Endodermal cell (in vitro differentiated cells): ENCODE data around the gene FABP2. TPM values are rescaled to one million over a fixed set of nuclear protein-coding genes. Genes with fewer than 3 reads are reported as not detected.
"Not testable (repeated sequence)": the region's sequence is repeated elsewhere in the genome, so short reads cannot be mapped to it uniquely, and the experiment has no call there.

ENCODE experiments used
- DNase-seq: peaks from one replicate; pipeline ENCODE4 v3.0.0-alpha.2; 2017
- H3K27ac ChIP-seq: 2 replicates; pipeline ENCODE4 v1.5.1; 2013; ENCODE audit warnings: mild to moderate bottlenecking, low read depth, low read length, moderate library complexity
- H3K27me3 ChIP-seq: 2 replicates; pipeline ENCODE4 v1.6.1; 2013; ENCODE audit warnings: mild to moderate bottlenecking, low read length, moderate library complexity; ENCODE audit not compliant: insufficient read depth, control insufficient read depth, poor library complexity, severe bottlenecking
- H3K36me3 ChIP-seq: 2 replicates; pipeline ENCODE4 v1.7.0; 2013; ENCODE audit warnings: mild to moderate bottlenecking, low read length, moderate library complexity; ENCODE audit not compliant: control insufficient read depth, insufficient read depth
- H3K4me1 ChIP-seq: one replicate; pipeline ENCODE4 v1.7.0; 2013; ENCODE audit warnings: low read length; ENCODE audit not compliant: control insufficient read depth, insufficient read depth
- H3K4me3 ChIP-seq: 2 replicates; pipeline ENCODE4 v1.5.1; 2013; ENCODE audit warnings: mild to moderate bottlenecking, low read length, moderate library complexity
- H3K9ac ChIP-seq: 2 replicates; pipeline ENCODE4 v1.6.1; 2013; ENCODE audit warnings: mild to moderate bottlenecking, low read length, moderate library complexity; ENCODE audit not compliant: poor library complexity, severe bottlenecking; ENCODE audit errors: extremely low read depth
- H3K9me3 ChIP-seq: 2 replicates; pipeline ENCODE4 v1.6.1; 2013; ENCODE audit warnings: mild to moderate bottlenecking, low read length, moderate library complexity; ENCODE audit not compliant: control insufficient read depth
- H3K27ac Mint-ChIP-seq: 2 replicates; pipeline ENCODE4 v1.8.0; 2020; ENCODE audit warnings: mixed read lengths
- H3K27me3 Mint-ChIP-seq: 2 replicates; pipeline ENCODE4 v1.8.0; 2021; ENCODE audit warnings: mild to moderate bottlenecking, mixed read lengths; ENCODE audit not compliant: insufficient read depth
- H3K36me3 Mint-ChIP-seq: 2 replicates; pipeline ENCODE4 v1.8.0; 2020; ENCODE audit warnings: low read depth, mixed read lengths
- H3K4me1 Mint-ChIP-seq: 2 replicates; pipeline ENCODE4 v1.8.0; 2020; ENCODE audit warnings: mixed read lengths
- H3K4me3 Mint-ChIP-seq: 2 replicates; pipeline ENCODE4 v1.8.0; 2020; ENCODE audit warnings: mild to moderate bottlenecking, moderate library complexity, mixed read lengths
- H3K9me3 Mint-ChIP-seq: 2 replicates; pipeline ENCODE4 v1.8.0; 2020; ENCODE audit warnings: mild to moderate bottlenecking, mixed read lengths
- CTCF ChIP-seq: fragments of 200-600 bp; sonication (generic); conservative IDR thresholded peaks from 2 replicates; pipeline ENCODE4 v1.5.0; 2021; ENCODE audit warnings: antibody characterized with exemption, mild to moderate bottlenecking
- WGBS, 2 experiments: methylation state at CpG; one replicate each; pipeline versions ENCODE4 v1.1.5 to v1.1.7; 2013; ENCODE audit warnings: missing lambda C conversion rate in 2 of 2, mixed read lengths in 1 of 2; ENCODE audit not compliant: insufficient coverage in 1 of 2, insufficient read length in 1 of 2; 5-methylcytosine and 5-hydroxymethylcytosine counted together
- long read RNA-seq, 4 experiments: library from polyadenylated mRNA in 2 of 4; library from RNA in 1 of 4; library from capped mRNA in 1 of 4; stranded (forward) in 3 of 4; unstranded in 1 of 4; transcript quantifications; one replicate each; pipeline ENCODE4 v2.0.0, GENCODE V29; 2020 to 2021; ENCODE audit warnings: inconsistent platforms in 1 of 4
- polyA plus RNA-seq, 2 experiments: library from polyadenylated mRNA; stranded (reverse); fragments of 50-300 nt; gene quantifications; one replicate each; pipeline ENCODE4 v1.2.3, GENCODE V29; 2013
- total RNA-seq, 2 donors: library from RNA; stranded (reverse); fragmentation: NEBNext Ultra II Directional in 1 of 2; extraction: Animal tissue kit (Norgen Biotek cat#: 25700) in 1 of 2; gene quantifications; 2 replicates in 1 of 2; 3 replicates in 1 of 2; pipeline ENCODE4 v1.2.1, GENCODE V29; 2021

Gene FABP2
- not detected for total RNA-seq
- polyA plus RNA-seq (2013, experiment 1 of 2): not detected
- not detected for polyA plus RNA-seq (2013, experiment 2 of 2)
- long read RNA-seq, experiment 1: 0 reads
- long read RNA-seq, experiment 2: 0 reads
- long read RNA-seq, experiment 3: 0 reads
- long read RNA-seq, experiment 4: 0 reads

DNA sequence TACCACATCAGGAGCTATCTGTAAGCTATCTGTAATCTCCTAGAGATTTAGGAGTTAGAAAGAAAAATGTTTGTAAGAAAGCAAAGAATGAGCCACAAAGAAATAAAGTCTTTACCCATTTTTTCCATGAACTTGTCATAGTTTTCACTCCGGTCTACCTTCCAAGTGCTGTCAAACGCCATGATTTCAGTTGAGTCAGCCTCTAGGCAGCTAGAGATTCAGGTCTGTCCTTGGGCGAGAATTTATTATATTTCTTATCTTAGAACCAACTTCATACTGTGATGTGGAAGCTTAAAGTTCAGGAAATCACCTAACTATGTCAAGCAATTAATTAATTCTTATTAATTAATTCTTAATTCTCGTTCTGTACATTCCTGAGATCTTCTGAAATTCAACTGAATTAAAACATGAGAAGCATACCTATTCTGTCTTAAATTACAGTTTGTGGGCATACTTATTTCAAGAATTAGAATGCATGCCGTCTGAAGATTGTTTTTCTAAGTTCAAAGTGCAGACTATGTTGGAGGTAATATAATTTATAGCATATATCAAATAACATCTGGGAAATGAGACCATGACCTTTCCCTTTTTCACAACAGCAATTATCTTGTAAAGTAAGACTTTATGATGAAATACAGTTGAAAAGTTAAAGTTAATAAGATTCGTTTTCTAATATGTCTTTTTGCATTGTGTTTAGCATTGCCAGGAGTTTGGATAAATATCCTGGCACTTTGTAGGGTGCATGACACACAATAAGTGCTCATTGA, at the start of gene FABP2:
TSS of gene FABP2 (minus strand) at position 218 of the 767 bp plus-strand sequence. CDS start at position 182, 36 bp downstream.
- DNase-seq: no peak

DNA sequence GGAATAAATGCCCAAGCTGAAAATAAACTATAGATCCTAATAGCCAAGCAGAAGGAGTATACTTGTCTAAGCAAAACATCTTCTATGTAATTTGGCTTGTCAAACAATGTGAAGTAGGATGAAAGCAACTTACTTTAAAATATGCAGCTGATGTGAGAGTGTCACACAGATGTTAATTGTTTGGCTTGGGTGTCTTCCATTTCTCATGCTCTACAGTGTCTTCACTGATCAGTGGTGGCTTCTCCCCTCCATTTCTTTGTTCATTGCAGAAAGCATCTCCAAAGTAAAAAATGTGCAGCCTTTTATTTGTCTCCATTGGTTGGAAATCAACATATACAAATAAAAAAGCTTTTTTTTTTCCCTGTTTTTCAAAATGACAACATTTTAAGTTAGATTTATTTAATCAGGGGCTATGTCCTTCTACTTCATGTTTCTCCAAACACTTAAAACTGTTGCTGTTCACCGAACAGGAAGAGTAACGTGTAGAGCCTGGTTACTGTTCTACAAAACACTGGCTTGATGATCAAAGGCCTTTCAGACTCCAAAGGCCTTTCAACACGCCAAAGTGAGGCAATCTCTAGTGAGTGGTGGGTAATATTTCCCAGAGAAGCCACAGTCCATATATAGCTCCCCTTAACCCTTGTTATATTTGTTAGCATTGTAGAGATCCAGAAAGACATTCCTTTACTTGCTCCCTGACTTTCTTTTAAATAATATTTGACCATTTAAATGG, 49.2 kb upstream of the FABP2 start:
- not testable (repeated sequence) for H3K9me3 Mint-ChIP-seq, H3K36me3 ChIP-seq, H3K4me1 ChIP-seq, H3K27ac Mint-ChIP-seq, H3K27me3 Mint-ChIP-seq, H3K4me3 ChIP-seq, H3K27me3 ChIP-seq, H3K36me3 Mint-ChIP-seq, H3K4me3 Mint-ChIP-seq, H3K4me1 Mint-ChIP-seq, H3K27ac ChIP-seq, DNase-seq, H3K9ac ChIP-seq, H3K9me3 ChIP-seq
- WGBS, 2 experiments: no CpG with 5 or more reads among the region's 3 CpGs

More for the DNA sequence above, at the start of gene FABP2:
- H3K9me3 ChIP-seq: no peaks in the 10 kb centered on the region
- no peaks in the 10 kb centered on the region for H3K4me1 ChIP-seq
- H3K27ac Mint-ChIP-seq: no peak within 1 kb of the TSS
- no peaks in the 10 kb centered on the region for H3K36me3 ChIP-seq
- 93 to 94% methylated on average over 4 to 6 of the region's 6 CpGs for WGBS, 2 experiments
- no peak for TF ChIP-seq CTCF
- no peak within 1 kb of the TSS for H3K4me3 ChIP-seq
- no peaks in the 10 kb centered on the region for H3K27me3 ChIP-seq
- no peak within 1 kb of the TSS for H3K9ac ChIP-seq
- H3K4me1 Mint-ChIP-seq: no peaks in the 10 kb centered on the region
- no peak within 1 kb of the TSS for H3K4me3 Mint-ChIP-seq
- H3K27ac ChIP-seq: no peak within 1 kb of the TSS
- no peaks in the 10 kb centered on the region for H3K27me3 Mint-ChIP-seq
- H3K36me3 Mint-ChIP-seq: no peaks in the 10 kb centered on the region
- no peaks in the 10 kb centered on the region for H3K9me3 Mint-ChIP-seq

DNA sequence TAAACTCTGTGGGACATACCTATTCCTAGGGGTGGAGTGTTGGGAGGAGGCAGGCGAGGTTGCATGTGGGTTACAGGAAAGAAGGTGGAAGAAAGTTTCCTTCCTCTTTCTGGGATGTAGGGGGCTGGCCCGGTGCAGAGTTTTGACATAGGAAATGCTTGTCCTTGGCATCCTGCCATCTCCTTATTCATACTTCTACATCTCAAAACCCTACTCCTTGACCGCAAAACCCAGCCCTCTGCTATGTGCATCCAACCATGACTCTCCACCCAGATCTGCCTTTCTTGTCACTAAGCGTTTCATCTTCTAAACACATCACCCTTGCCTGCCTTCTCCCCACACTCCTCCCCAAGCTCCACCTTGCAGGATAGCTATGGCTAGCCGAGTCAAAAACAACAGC, 48.5 kb upstream of the FABP2 start:
- not testable (repeated sequence) for H3K4me1 ChIP-seq, H3K27me3 ChIP-seq, H3K36me3 Mint-ChIP-seq, H3K9ac ChIP-seq, H3K4me1 Mint-ChIP-seq, H3K27ac Mint-ChIP-seq, H3K4me3 ChIP-seq, DNase-seq, H3K27me3 Mint-ChIP-seq, H3K9me3 Mint-ChIP-seq, H3K36me3 ChIP-seq, H3K9me3 ChIP-seq, H3K27ac ChIP-seq, H3K4me3 Mint-ChIP-seq
- 77% methylated on average over 3 of the region's 5 CpGs; no CpG with 5 or more reads in 1 of the 2 experiments for WGBS, 2 experiments

DNA sequence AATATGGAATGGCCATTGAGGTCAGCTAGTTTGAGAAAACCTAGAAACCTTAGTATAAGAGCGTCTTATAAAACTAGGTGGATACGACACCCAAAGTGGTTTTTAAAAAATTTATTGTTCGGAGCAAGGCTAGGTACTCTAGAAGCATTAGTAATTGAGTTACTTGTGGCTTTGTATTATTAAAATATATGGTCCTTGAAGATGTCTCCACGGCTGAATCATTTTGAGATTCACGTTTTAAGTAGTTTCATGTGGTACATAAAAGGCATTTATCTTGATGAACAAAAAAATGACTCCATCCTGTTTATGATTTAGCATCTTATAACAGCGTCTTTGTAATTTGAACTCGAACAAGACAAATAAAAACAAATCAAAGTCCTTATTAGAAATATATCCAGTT, 44.9 kb upstream of the FABP2 start:
- H3K4me3 Mint-ChIP-seq, H3K4me1 Mint-ChIP-seq, H3K27me3 Mint-ChIP-seq, H3K27ac ChIP-seq, H3K27ac Mint-ChIP-seq, H3K36me3 Mint-ChIP-seq, H3K9ac ChIP-seq, H3K9me3 Mint-ChIP-seq, H3K27me3 ChIP-seq, DNase-seq, H3K4me1 ChIP-seq, H3K9me3 ChIP-seq, H3K36me3 ChIP-seq, H3K4me3 ChIP-seq: not testable (repeated sequence)
- WGBS, 2 experiments: 91 to 100% methylated on average over 2 to 6 of the region's 7 CpGs

DNA sequence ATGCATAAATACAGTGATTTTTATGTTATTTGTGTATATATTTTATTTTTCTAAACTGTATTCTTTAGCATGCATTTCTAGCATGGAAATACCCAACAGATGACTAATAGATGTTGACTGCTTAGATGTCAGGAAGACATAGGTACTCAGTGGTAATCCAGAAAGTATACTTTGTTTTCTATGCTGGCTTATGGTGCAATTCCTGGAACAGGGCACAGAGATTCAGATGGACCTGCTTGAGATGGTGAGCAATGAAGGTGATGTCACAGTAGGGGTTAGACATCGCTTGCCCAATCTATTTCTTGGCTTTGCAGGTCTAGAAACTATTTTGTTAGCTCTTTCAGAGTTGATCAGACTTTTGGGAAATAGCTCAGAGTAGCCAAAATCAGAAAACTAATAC, 42.3 kb upstream of the FABP2 start:
- H3K27ac Mint-ChIP-seq, H3K36me3 Mint-ChIP-seq, H3K9ac ChIP-seq, H3K27ac ChIP-seq, H3K4me3 Mint-ChIP-seq, H3K36me3 ChIP-seq, H3K27me3 ChIP-seq, DNase-seq, H3K27me3 Mint-ChIP-seq, H3K4me1 ChIP-seq, H3K4me3 ChIP-seq, H3K9me3 Mint-ChIP-seq, H3K9me3 ChIP-seq, H3K4me1 Mint-ChIP-seq: not testable (repeated sequence)
- 92 to 100% methylated on average over 1 of the region's 1 CpG for WGBS, 2 experiments

DNA sequence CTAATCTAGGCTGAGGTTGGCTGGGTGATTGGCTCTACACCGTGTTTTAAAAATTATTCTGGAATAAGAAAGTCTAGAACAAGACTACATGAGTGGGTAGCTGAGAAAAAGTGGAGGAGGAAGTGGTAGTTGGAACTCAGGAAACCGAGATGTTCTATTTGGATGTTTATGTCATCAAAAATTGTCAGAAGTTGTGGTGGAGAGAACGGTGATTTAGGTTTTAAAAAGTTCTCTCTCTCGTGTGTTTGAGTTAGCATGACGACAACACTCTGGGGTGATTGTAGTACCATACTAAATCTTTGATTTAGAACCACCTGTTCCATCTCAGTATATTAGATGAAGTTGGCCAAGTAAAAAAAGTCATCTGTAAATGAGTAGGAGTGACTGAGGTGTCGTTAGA, 41.4 kb upstream of the FABP2 start:
- H3K9ac ChIP-seq, H3K9me3 Mint-ChIP-seq: not testable (repeated sequence)
- 72 to 93% methylated on average over 3 to 6 of the region's 6 CpGs for WGBS, 2 experiments

More for the DNA sequence above, 41.4 kb upstream of the FABP2 start:
- H3K27ac Mint-ChIP-seq, H3K4me3 Mint-ChIP-seq, H3K27me3 ChIP-seq, H3K4me1 Mint-ChIP-seq, H3K4me1 ChIP-seq, H3K9me3 ChIP-seq, H3K27me3 Mint-ChIP-seq, H3K4me3 ChIP-seq, H3K36me3 ChIP-seq, H3K36me3 Mint-ChIP-seq, H3K27ac ChIP-seq, DNase-seq: not testable (repeated sequence)
